Measurements from ENCODE around the gene NFATC1. TPM values are rescaled to one million over a fixed set of nuclear protein-coding genes. Genes with fewer than 3 reads are reported as not detected.

Gene NFATC1
- total and polyA plus RNA-seq, 4 donors = 4.6 to 8.0 (median 6.8) TPM

GRCh38 chr18:79508565-79509535 lies 113.1 kb downstream of the NFATC1 start:
- peaks cover 38% of the 10 kb centered on the region for H3K36me3 ChIP-seq (ENCODE audit: control insufficient read depth, insufficient read depth, low read length)
- H3K9me3 ChIP-seq (ENCODE audit: control insufficient read depth, insufficient read depth, low read length) = no peaks in the 10 kb centered on the region
- DNase-seq (ENCODE audit: low read depth in 4 of 6, low spot score in 6 of 6) = no peak
- 88% methylated on average over 35 of the region's 40 CpGs for WGBS (ENCODE audit: insufficient coverage)
- no peak overlapping the region for H3K27ac ChIP-seq (ENCODE audit: low read depth, low read length)
- no peaks in the 10 kb centered on the region for H3K27me3 ChIP-seq (ENCODE audit: control insufficient read depth, insufficient read depth, low read length)
- peaks cover 34% of the 10 kb centered on the region for H3K4me1 ChIP-seq (ENCODE audit: control insufficient read depth, insufficient read depth, low read length)
- H3K4me3 ChIP-seq (ENCODE audit: low read depth, low read length) = no peak overlapping the region

DNA sequence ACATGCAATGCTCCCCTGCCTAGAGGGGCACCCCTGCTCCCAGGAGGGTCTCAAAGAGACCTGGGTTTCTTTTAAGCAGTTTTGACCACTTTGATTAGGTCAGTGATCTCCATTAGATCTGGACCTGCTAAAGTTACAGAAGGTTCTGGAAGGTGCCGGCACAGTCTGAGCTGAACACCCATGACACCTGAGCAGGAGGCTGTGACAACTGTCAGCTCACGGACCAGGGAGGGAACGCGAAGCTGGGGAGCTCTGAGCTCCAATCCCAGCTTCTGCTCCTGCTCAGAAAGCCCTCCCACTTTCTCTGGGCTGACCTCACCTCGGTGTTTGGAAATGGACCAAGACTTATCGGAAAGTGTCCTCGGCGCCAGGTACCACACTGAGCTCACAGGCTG lies 113.8 kb downstream of the NFATC1 start:
- H3K36me3 ChIP-seq (ENCODE audit: control insufficient read depth, insufficient read depth, low read length) = peaks cover 39% of the 10 kb centered on the region
- H3K4me3 ChIP-seq (ENCODE audit: low read depth, low read length) = no peak overlapping the region
- H3K27me3 ChIP-seq (ENCODE audit: control insufficient read depth, insufficient read depth, low read length) = no peaks in the 10 kb centered on the region
- H3K4me1 ChIP-seq (ENCODE audit: control insufficient read depth, insufficient read depth, low read length) = peaks cover 34% of the 10 kb centered on the region
- WGBS (ENCODE audit: insufficient coverage) = 91% methylated on average over 8 of the region's 8 CpGs
- no peaks in the 10 kb centered on the region for H3K9me3 ChIP-seq (ENCODE audit: control insufficient read depth, insufficient read depth, low read length)
- no peak overlapping the region for H3K27ac ChIP-seq (ENCODE audit: low read depth, low read length)
- no peak for DNase-seq (ENCODE audit: low read depth in 4 of 6, low spot score in 6 of 6)

DNA sequence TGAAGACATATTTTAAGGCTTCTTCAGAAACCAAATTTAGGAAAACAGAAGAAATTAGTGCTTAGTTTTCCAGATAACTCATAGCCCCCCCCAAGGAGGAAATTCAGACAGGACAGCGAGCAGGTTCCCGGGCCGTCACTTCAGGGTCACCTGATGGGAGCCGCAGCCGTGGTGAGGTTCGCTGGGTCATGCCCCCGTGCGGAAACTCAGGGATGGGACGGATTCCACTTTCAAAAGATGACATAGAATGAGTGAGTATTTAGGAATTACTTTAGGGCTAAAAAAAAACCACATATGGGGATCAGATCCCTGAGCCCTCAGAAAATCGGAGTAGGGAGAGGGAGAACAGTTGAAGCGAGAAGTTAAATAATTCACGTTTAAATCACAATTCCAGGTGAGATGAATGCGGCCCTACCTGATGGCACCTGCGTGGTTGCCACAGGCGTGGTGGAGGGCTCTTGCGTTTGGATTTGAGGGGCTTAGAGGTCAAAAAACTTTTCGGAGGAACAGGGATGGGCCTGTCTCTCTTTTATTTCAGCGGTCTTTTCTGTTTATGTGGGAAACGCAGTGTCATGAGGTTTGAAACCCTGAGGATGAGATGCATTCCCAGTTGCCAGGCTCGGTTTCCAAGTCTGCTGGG lies 114.4 kb downstream of the NFATC1 start:
- Histone ChIP-seq H3K4me3 (ENCODE audit: low read depth, low read length) (no peak overlapping the region), H3K27me3 (ENCODE audit: control insufficient read depth, insufficient read depth, low read length) (no peaks in the 10 kb centered on the region), H3K27ac (ENCODE audit: low read depth, low read length) (no peak overlapping the region), H3K9me3 (ENCODE audit: control insufficient read depth, insufficient read depth, low read length) (no peaks in the 10 kb centered on the region), H3K4me1 (ENCODE audit: control insufficient read depth, insufficient read depth, low read length) (peaks cover 34% of the 10 kb centered on the region), H3K36me3 (ENCODE audit: control insufficient read depth, insufficient read depth, low read length) (peaks cover 39% of the 10 kb centered on the region)
- WGBS (ENCODE audit: insufficient coverage) = 95% methylated on average over 20 of the region's 20 CpGs
- DNase-seq (ENCODE audit: low read depth in 4 of 6, low spot score in 6 of 6) = no peak

DNA sequence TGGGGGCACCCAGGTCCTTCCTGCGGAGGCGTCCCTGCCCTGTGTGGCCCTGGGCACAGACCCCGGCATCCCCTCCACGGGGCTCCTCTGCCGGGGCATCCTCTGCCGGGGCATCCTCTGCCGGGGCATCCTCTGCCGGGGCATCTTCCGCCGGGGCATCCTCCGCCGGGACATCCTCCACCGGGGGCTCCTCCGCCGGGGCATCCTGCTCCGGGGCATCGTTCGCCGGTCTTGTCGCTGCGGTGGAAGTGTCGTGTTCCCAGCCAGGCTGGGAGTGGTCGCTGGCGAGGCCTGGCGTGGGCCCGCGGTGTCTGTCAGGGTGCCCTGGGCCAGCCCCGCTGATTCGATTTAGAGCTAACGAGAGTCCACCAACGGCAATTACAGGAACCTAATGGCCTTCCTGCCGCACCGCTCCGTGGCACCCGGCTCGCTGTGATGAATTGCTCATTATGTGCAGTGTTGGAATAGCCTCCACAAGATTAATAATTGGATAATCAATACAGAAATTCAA lies 115.1 kb downstream of the NFATC1 start:
- Histone ChIP-seq H3K27me3 (ENCODE audit: control insufficient read depth, insufficient read depth, low read length) (no peaks in the 10 kb centered on the region), H3K36me3 (ENCODE audit: control insufficient read depth, insufficient read depth, low read length) (peaks cover 39% of the 10 kb centered on the region), H3K27ac (ENCODE audit: low read depth, low read length) (no peak overlapping the region), H3K9me3 (ENCODE audit: control insufficient read depth, insufficient read depth, low read length) (no peaks in the 10 kb centered on the region), H3K4me3 (ENCODE audit: low read depth, low read length) (no peak overlapping the region), H3K4me1 (ENCODE audit: control insufficient read depth, insufficient read depth, low read length) (peaks cover 32% of the 10 kb centered on the region)
- WGBS (ENCODE audit: insufficient coverage) = 87% methylated on average over 25 of the region's 36 CpGs
- peak in 1 of 6 donors; percentile 65 for DNase-seq (ENCODE audit: low read depth in 4 of 6, low spot score in 6 of 6)

- Histone ChIP-seq H3K36me3 (ENCODE audit: control insufficient read depth, insufficient read depth, low read length) (peaks cover 39% of the 10 kb centered on the region), H3K4me3 (ENCODE audit: low read depth, low read length) (no peak overlapping the region), H3K4me1 (ENCODE audit: control insufficient read depth, insufficient read depth, low read length) (peaks cover 31% of the 10 kb centered on the region), H3K27me3 (ENCODE audit: control insufficient read depth, insufficient read depth, low read length) (no peaks in the 10 kb centered on the region), H3K9me3 (ENCODE audit: control insufficient read depth, insufficient read depth, low read length) (no peaks in the 10 kb centered on the region), H3K27ac (ENCODE audit: low read depth, low read length) (no peak overlapping the region)
- DNase-seq (ENCODE audit: low read depth in 4 of 6, low spot score in 6 of 6) = no peak
- 86% methylated on average over 21 of the region's 21 CpGs for WGBS (ENCODE audit: insufficient coverage)
These were observed 115.5 kb downstream of the NFATC1 start for GRCh38 chr18:79511271-79511670.

DNA sequence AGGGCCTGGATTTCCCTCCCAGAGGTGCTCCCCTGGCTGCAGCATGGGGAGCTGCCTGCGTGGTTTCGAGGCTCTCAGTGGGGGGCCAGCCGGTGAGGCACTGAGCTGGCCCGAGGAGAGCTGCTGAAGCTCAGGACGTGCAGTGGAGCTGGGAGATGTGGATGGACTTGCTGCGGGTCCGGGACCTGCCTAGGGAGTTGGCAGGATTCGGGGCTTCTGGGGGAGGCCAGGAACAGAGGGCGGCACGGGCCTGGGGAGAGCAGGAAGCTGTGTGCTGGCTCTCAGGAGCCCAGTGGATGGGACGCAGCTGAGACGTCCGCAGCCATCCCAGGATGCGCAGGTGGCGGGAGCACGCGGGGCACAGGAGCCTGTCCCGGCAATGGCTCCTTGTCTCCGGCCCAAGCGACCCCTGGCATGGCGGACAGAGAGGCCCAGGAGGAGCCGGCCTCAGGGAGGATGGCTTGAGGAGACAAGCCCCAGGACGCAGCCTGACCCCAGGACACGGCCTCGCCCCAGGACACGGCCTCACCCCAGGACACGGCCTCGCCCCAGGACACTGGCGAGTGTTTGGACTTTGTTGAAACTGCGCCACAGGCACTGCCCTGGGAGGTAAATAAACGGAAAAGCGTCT lies 116.1 kb downstream of the NFATC1 start:
- H3K9me3 ChIP-seq (ENCODE audit: control insufficient read depth, insufficient read depth, low read length) = no peaks in the 10 kb centered on the region
- peaks cover 39% of the 10 kb centered on the region for H3K36me3 ChIP-seq (ENCODE audit: control insufficient read depth, insufficient read depth, low read length)
- no peak overlapping the region for H3K27ac ChIP-seq (ENCODE audit: low read depth, low read length)
- 79% methylated on average over 26 of the region's 32 CpGs for WGBS (ENCODE audit: insufficient coverage)
- H3K4me1 ChIP-seq (ENCODE audit: control insufficient read depth, insufficient read depth, low read length) = peaks cover 26% of the 10 kb centered on the region
- H3K4me3 ChIP-seq (ENCODE audit: low read depth, low read length) = no peak overlapping the region
- DNase-seq (ENCODE audit: low read depth in 4 of 6, low spot score in 6 of 6) = no peak
- H3K27me3 ChIP-seq (ENCODE audit: control insufficient read depth, insufficient read depth, low read length) = no peaks in the 10 kb centered on the region

DNA sequence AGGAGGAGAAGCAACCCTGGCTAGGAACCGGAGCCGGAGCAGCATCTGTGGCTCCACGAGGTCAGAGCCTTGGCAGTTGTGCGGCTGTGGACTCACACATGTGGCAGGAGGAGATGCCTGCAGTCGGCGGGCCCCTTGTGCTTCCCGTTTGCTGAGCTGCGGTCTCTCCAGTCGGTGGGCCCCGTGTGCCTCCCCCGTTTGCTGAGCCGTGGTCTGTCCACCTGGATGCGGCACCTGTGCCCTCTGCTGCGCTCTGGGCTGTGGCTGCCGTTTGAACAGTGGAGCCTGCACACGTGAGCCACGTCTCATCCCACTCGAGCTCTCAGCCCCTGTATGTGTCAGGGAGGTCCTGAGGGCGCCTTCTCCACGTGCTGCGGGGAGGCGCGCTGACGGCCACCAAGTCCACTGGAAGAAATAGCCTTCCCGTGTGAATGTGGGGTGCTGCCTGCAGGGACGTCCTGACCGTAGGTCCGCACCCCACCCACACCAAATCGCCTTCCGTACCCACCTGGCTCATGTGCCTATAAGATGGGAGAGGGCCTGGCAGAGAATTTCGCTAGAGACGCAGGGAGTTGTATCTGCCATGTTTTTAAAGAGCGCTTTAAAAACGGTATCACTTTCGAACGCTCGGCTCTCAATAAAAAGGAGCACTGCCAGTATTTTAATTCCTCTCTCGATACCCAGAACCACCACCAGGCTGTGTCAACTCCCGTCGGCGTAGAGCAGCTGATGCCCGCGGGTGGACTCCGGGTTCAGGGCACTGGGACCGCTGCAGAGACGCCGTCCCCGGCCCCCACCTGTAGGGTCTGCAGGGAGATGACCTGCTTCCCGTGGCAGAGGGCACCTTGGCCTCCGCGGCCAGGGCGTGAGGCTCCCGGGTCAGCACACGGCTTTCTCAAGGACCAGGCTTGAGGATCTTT lies 117.0 kb downstream of the NFATC1 start:
- Histone ChIP-seq H3K4me3 (ENCODE audit: low read depth, low read length) (no peak overlapping the region), H3K36me3 (ENCODE audit: control insufficient read depth, insufficient read depth, low read length) (peaks cover 39% of the 10 kb centered on the region), H3K27ac (ENCODE audit: low read depth, low read length) (no peak overlapping the region), H3K9me3 (ENCODE audit: control insufficient read depth, insufficient read depth, low read length) (no peaks in the 10 kb centered on the region), H3K4me1 (ENCODE audit: control insufficient read depth, insufficient read depth, low read length) (peaks cover 17% of the 10 kb centered on the region), H3K27me3 (ENCODE audit: control insufficient read depth, insufficient read depth, low read length) (no peaks in the 10 kb centered on the region)
- DNase-seq (ENCODE audit: low read depth in 4 of 6, low spot score in 6 of 6) = no peak
- 91% methylated on average over 44 of the region's 54 CpGs for WGBS (ENCODE audit: insufficient coverage)

DNA sequence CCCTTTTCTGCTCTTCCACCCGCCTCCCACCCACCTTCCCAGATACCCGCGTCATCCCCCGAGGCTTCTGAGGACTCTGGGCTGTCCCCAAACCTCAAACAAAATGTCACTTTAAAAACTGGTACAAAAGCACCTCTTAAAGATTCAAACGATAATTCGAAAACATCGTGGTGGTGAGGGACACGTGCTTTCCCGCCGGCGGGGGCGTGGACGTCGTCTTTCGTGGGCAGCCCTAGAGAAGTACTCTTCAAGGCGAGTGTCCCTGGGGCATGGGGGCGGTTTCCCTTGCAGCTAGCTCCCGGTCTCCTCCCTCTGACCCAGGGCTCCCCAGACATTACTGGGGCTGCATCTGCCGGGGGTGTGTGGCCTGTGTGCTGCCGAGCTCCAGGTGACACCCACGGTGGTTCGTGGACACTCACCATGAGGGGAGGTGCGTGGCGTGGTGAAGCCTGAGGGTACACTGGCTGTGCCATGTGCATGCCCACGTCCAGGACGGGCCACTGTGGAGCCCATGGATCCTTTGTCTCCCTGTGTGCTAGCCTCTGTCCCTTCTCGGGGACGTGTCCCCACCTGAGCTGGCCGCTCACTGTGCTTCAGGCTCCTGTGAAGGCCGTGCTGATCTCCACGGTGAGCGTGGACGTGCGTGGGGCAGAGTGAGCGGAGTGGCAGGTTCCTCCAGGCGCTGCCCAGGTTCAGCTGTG lies 117.8 kb downstream of the NFATC1 start:
- H3K4me3 ChIP-seq (ENCODE audit: low read depth, low read length) = no peak overlapping the region
- no peak for DNase-seq (ENCODE audit: low read depth in 4 of 6, low spot score in 6 of 6)
- 95% methylated on average over 36 of the region's 36 CpGs for WGBS (ENCODE audit: insufficient coverage)
- no peak overlapping the region for H3K27ac ChIP-seq (ENCODE audit: low read depth, low read length)
- no peaks in the 10 kb centered on the region for H3K27me3 ChIP-seq (ENCODE audit: control insufficient read depth, insufficient read depth, low read length)
- H3K9me3 ChIP-seq (ENCODE audit: control insufficient read depth, insufficient read depth, low read length) = no peaks in the 10 kb centered on the region
- H3K4me1 ChIP-seq (ENCODE audit: control insufficient read depth, insufficient read depth, low read length) = peaks cover 9% of the 10 kb centered on the region
- H3K36me3 ChIP-seq (ENCODE audit: control insufficient read depth, insufficient read depth, low read length) = peaks cover 39% of the 10 kb centered on the region

Measured in spinal cord (tissue), 10 donors.